A549 (cell line): Measurements from ENCODE around the gene GRID1. TPM values are rescaled to one million over a fixed set of nuclear protein-coding genes. Genes with fewer than 3 reads are reported as not detected.

ENCODE experiments used
- ATAC-seq, 2 experiments: fragments of 200-7000 bp in 1 of 2; fragments of >200 bp in 1 of 2; cut with Nextera tagmentation in 1 of 2; cut with Tn5 transposase in 1 of 2; 3 replicates each; pipeline versions ENCODE4 v1.8.0 to v1.9.1; 2018 to 2020; ENCODE audit warnings: mild to moderate bottlenecking in 1 of 2, moderate library complexity in 1 of 2
- CTCF ChIA-PET: fragments of 300-600 bp; sonication (Branson Sonifier 250); formaldehyde crosslinking; extraction: SDS; loops from one replicate; lab custom pipeline; 2021; ENCODE audit warnings: antibody characterized with exemption, inconsistent platforms; lab: Yijun Ruan, JAX
- POLR2A ChIA-PET: fragments of 350-600 bp; formaldehyde crosslinking; extraction: SDS; loops from one replicate; lab custom pipeline; 2021; ENCODE audit warnings: antibody characterized with exemption, inconsistent platforms; lab: Yijun Ruan, JAX
- DNase-seq, 2 experiments: peaks; one replicate each; pipeline versions ENCODE4 v3.0.0 to v3.0.0-alpha.2; 2011 to 2016; ENCODE audit warnings: low read depth in 1 of 2, low spot score in 1 of 2
- FAIRE-seq: peaks from 2 replicates; lab custom pipeline; 2011; peaks lifted over from hg19 to GRCh38; lab: Jason Lieb, UNC
- H3K27ac ChIP-seq, 2 experiments: fragments of >200 bp; sonication (Bioruptor Twin); formaldehyde crosslinking; 3 replicates each; pipeline ENCODE4 v1.5.1; 2016 to 2017
- H3K4me1 ChIP-seq: fragments of >200 bp; sonication (Bioruptor Twin); formaldehyde crosslinking; 3 replicates; pipeline ENCODE4 v1.6.1; 2016
- H3K4me2 ChIP-seq: fragments of >200 bp; sonication (Bioruptor Twin); formaldehyde crosslinking; 3 replicates; pipeline ENCODE4 v1.6.1; 2016
- H3K4me3 ChIP-seq: fragments of >200 bp; sonication (Bioruptor Twin); formaldehyde crosslinking; 3 replicates; pipeline ENCODE4 v1.5.1; 2016
- H3K9me3 ChIP-seq: fragments of >200 bp; sonication (Bioruptor Twin); formaldehyde crosslinking; 3 replicates; pipeline ENCODE4 v1.6.1; 2016
- ATOH8 ChIP-seq: fragments of 250-450 bp; sonication (Bioruptor Pico); IDR thresholded peaks from 2 replicates; pipeline ENCODE4 v1.5.0; 2020; ENCODE audit warnings: low read depth, mild to moderate bottlenecking, moderate library complexity
- BCL3 ChIP-seq: fragments of >200 bp; sonication (Bioruptor Twin); formaldehyde crosslinking; IDR thresholded peaks from 3 replicates; pipeline ENCODE4 v1.6.1; 2016
- BHLHE40 ChIP-seq: IDR thresholded peaks from 2 replicates; pipeline ENCODE4 v1.6.1; 2012; ENCODE audit warnings: low read depth, low read length, inconsistent platforms
- CTCF ChIP-seq: fragments of >200 bp; sonication (Bioruptor Twin); formaldehyde crosslinking; IDR thresholded peaks from 3 replicates; pipeline ENCODE4 v1.5.1; 2016
- EHF ChIP-seq: fragments of 250-450 bp; sonication (Bioruptor Pico); IDR thresholded peaks from 2 replicates; pipeline ENCODE4 v1.5.0; 2020; ENCODE audit warnings: mild to moderate bottlenecking
- ELK1 ChIP-seq: fragments of 150-350 bp; IDR thresholded peaks from 2 replicates; pipeline ENCODE4 v1.6.1; 2014; ENCODE audit warnings: low read depth, mild to moderate bottlenecking, low read length
- ESRRA ChIP-seq: fragments of 150-350 bp; IDR thresholded peaks from 2 replicates; pipeline ENCODE4 v1.6.1; 2014; ENCODE audit warnings: mild to moderate bottlenecking, low read length, borderline replicate concordance
- FOXS1 ChIP-seq: fragments of 250-450 bp; sonication (Bioruptor Pico); IDR thresholded peaks from 2 replicates; pipeline ENCODE4 v1.5.0; 2020; ENCODE audit warnings: mild to moderate bottlenecking, moderate library complexity
- GATA3 ChIP-seq: IDR thresholded peaks from 2 replicates; pipeline ENCODE4 v1.6.1; 2012; ENCODE audit warnings: borderline replicate concordance
- HEYL ChIP-seq: fragments of 250-450 bp; sonication (Bioruptor Pico); IDR thresholded peaks from 2 replicates; pipeline ENCODE4 v1.8.0; 2021; ENCODE audit warnings: mild to moderate bottlenecking, moderate library complexity
- HMGXB4 ChIP-seq: fragments of 250-450 bp; sonication (Bioruptor Pico); IDR thresholded peaks from 2 replicates; pipeline ENCODE4 v1.5.0; 2021; ENCODE audit warnings: mild to moderate bottlenecking, moderate library complexity, borderline replicate concordance
- HOXB13 ChIP-seq: fragments of 250-450 bp; sonication (Bioruptor Pico); IDR thresholded peaks from 2 replicates; pipeline ENCODE4 v1.5.0; 2020; ENCODE audit warnings: low read depth, mild to moderate bottlenecking, moderate library complexity
- HOXB5 ChIP-seq: fragments of 250-450 bp; sonication (Bioruptor Pico); IDR thresholded peaks from 2 replicates; pipeline ENCODE4 v1.5.0; 2020; ENCODE audit warnings: mild to moderate bottlenecking, moderate library complexity
- KDM1A ChIP-seq: fragments of 200-600 bp; sonication (generic); IDR thresholded peaks from 2 replicates; pipeline ENCODE4 v1.6.1; 2016; ENCODE audit warnings: low read depth, mild to moderate bottlenecking
- KDM5A ChIP-seq: fragments of 200-600 bp; sonication (generic); IDR thresholded peaks from 2 replicates; pipeline ENCODE4 v1.6.1; 2016; ENCODE audit warnings: antibody characterized with exemption, mild to moderate bottlenecking
- NFE2L2 ChIP-seq: fragments of 150-350 bp; conservative IDR thresholded peaks from 2 replicates; pipeline ENCODE4 v1.6.1; 2014; ENCODE audit warnings: low read length
- POLR2AphosphoS2 ChIP-seq: conservative IDR thresholded peaks from 2 replicates; pipeline ENCODE4 v1.6.1; 2012; ENCODE audit warnings: low read length, improper control_type of control experiment, inconsistent platforms
- RCOR1 ChIP-seq: fragments of 150-350 bp; IDR thresholded peaks from 2 replicates; pipeline ENCODE4 v1.6.1; 2014; ENCODE audit warnings: antibody characterized with exemption, low read length, low read depth
- REST ChIP-seq: fragments of 200-600 bp; sonication (generic); IDR thresholded peaks from 2 replicates; pipeline ENCODE4 v1.6.1; 2016; ENCODE audit warnings: antibody characterized with exemption, mild to moderate bottlenecking, moderate library complexity
- SREBF2 ChIP-seq: fragments of 450-650 bp; IDR thresholded peaks from 2 replicates; pipeline ENCODE4 v1.6.1; 2014; ENCODE audit warnings: mild to moderate bottlenecking, moderate library complexity
- TFCP2L1 ChIP-seq: fragments of 250-450 bp; sonication (Bioruptor Pico); IDR thresholded peaks from 2 replicates; pipeline ENCODE4 v1.5.0; 2021; ENCODE audit warnings: mild to moderate bottlenecking
- TP53 ChIP-seq: fragments of 250-450 bp; sonication (Bioruptor Pico); IDR thresholded peaks from 2 replicates; pipeline ENCODE4 v1.5.0; 2021; ENCODE audit warnings: mild to moderate bottlenecking, moderate library complexity
- ZC3H11A ChIP-seq: fragments of 450-650 bp; IDR thresholded peaks from 2 replicates; pipeline ENCODE4 v1.6.1; 2014; ENCODE audit warnings: antibody characterized with exemption, mild to moderate bottlenecking
- WGBS: methylation state at CpG from one replicate; pipeline ENCODE4 v1.1.6; 2017; ENCODE audit errors: missing lambda C conversion rate; 5-methylcytosine and 5-hydroxymethylcytosine counted together
- polyA plus RNA-seq, 4 experiments: library from polyadenylated mRNA; depleted of rRNA in 3 of 4; stranded (reverse); fragments of >200 nt; fragmentation: RNase III in 1 of 4; extraction: RNeasy Plus Mini Kit Qiagen cat#74134 plus additional on column Dnase treatment in 1 of 4; gene quantifications; 2 replicates in 3 of 4; 3 replicates in 1 of 4; pipeline ENCODE4 v1.2.3, GENCODE V29; 2011 to 2017

Gene GRID1
- polyA plus RNA-seq, 2 of the 4 experiments (the other 2 are of a cell fraction) = 0.14 to 0.30 TPM

GRCh38 chr10:86247588-86247987, 119.0 kb downstream of the GRID1 start:
- DNase-seq = no peak
- H3K4me2 ChIP-seq = no peak overlapping the region
- no peaks in the 10 kb centered on the region for H3K4me1 ChIP-seq
- POLR2A ChIA-PET = no interaction called here
- H3K27ac ChIP-seq = no peak overlapping the region
- no peak for FAIRE-seq
- no peak for ATAC-seq
- H3K9me3 ChIP-seq = no peaks in the 10 kb centered on the region
- 100% methylated on average over 1 of the region's 1 CpG for WGBS
- CTCF ChIA-PET = no interaction called here
- TF ChIP-seq BHLHE40 (no peak), CTCF (no peak), ZC3H11A (no peak), POLR2AphosphoS2 (no peak), ATOH8 (CRISPR knock-in tag) (no peak), NFE2L2 (no peak), FOXS1 (CRISPR knock-in tag) (no peak), HMGXB4 (CRISPR knock-in tag) (no peak), KDM5A (no peak), REST (no peak), ELK1 (no peak), HOXB13 (CRISPR knock-in tag) (no peak), HEYL (no peak), KDM1A (no peak), RCOR1 (no peak)
- no peak overlapping the region for H3K4me3 ChIP-seq

GRCh38 chr10:86247073-86247472, 119.5 kb downstream of the GRID1 start:
- ChIA-PET POLR2A (no interaction called here), CTCF (no interaction called here)
- H3K9me3 ChIP-seq = no peaks in the 10 kb centered on the region
- no peak overlapping the region for H3K4me2 ChIP-seq
- no peak overlapping the region for H3K4me3 ChIP-seq
- 8% methylated on average over 1 of the region's 1 CpG for whole genome bisulfite sequencing
- H3K4me1 ChIP-seq = no peaks in the 10 kb centered on the region
- FAIRE-seq (no peak), ATAC-seq (no peak), DNase-seq (no peak)
- H3K27ac ChIP-seq = no peak overlapping the region
- TF ChIP-seq BCL3 (no peak), NFE2L2 (no peak), KDM1A (no peak), TFCP2L1 (CRISPR knock-in tag) (no peak), BHLHE40 (no peak), SREBF2 (no peak), TP53 (CRISPR knock-in tag) (no peak), ESRRA (no peak), CTCF (no peak), HOXB5 (CRISPR knock-in tag) (no peak), ATOH8 (CRISPR knock-in tag) (no peak), GATA3 (no peak), EHF (CRISPR knock-in tag) (no peak)
